GM21723 (cell line): Measurements from ENCODE around the gene BICDL1.
"Not testable (repeated sequence)": the region's sequence is repeated elsewhere in the genome, so short reads cannot be mapped to it uniquely, and the experiment has no call there.

Experiments used
- ATAC-seq: cut with Tn5 transposase; IDR thresholded peaks from one replicate; pipeline ENCODE4 v1.9.1; 2021; ENCODE audit warnings: mild to moderate bottlenecking, moderate library complexity; ENCODE audit not compliant: unreplicated experiment

The BICDL1 gene

GRCh38 chr12:120000556-120000955 is 11.5 kb downstream of the BICDL1 start:
- no peak for ATAC-seq

DNA sequence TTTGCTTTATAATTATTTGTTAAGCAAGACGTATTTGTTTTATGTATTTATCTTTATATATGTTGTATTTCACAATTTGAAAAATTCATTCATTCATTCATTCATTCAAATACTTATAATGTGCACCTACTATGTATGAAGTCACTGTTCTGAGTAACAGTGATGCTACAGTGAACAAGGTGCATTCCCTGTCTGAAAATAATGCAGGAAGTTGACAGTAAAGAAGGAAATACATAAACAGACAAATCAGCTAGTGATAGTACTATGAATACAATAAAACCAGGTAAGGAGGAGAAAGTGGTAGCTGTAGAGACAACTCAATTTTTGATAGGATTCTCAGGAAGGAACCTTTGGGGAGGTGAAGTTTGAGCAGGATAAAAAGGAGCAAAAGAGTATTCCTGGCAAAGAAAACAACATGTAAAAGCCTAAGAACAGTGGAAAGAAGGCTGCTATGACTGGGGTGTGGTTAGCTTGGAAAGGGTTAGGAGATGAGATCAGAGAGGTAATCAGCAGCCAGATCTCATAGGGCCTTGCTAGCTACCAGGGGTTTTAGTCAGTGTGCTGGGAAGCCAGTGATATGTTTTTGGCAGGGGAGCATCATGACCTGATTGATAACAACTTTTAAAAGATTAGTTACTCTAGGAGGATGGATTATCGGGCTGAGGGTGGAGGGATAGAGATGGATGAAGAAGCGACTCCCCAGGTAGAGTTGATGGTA is 17.4 kb downstream of the BICDL1 start:
- no peak for ATAC-seq

DNA sequence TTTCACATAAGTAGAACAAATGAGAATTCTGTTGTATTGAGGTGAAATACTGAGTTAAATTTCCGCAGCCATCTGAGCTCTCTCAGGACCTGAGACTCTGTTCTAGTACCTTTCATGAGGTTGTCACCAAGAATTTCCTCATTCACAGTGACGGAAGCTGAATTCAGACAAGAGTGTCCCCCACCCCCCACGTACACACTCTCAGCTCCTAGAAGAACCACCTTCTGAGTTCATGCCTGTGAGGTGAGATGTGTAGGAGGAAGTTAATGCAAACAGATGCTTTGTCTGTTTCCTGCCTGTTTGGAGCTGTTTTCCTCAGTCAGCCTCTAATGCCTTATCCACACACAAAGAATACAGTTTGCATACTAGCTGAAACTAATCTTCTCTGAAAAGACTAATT is 18.2 kb downstream of the BICDL1 start:
- no peak for ATAC-seq

DNA sequence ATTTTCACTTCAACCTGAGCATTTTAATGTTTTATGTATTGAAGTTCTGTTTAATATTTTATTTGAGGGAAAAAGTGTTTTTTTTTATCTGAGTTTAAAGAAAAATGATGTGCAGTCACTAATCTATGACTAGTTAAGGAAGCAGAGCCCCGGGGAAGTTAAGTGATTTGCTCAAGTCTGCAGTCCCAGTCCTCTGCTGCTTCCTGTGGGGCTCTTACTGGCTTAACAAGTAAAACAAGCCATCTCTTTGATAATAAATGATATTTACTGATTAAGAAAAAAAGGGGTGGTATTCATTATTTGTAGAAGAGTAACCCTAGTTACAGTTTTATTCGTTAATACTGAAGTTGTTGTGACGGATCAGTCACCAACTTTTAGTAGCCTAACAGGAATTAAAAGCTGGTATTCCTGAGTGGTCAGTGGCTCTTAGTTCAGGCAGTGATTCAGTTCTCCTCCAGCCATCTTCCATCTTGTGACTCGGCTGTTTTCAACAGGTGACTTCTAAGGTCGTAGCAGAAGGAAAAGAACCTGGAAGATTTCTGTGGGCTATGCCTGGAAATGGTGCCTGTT is 21.7 kb downstream of the BICDL1 start:
- ATAC-seq: no peak

- peak; percentile 77 for ATAC-seq
Measured at GRCh38 chr12:120012067-120012621, 23.1 kb downstream of the BICDL1 start.

- peak; percentile 69 for ATAC-seq
Measured at GRCh38 chr12:120013659-120014380, 24.8 kb downstream of the BICDL1 start.

- not testable (repeated sequence) for ATAC-seq
Measured at GRCh38 chr12:120014381-120014735, 25.3 kb downstream of the BICDL1 start.

GRCh38 chr12:120015313-120015712 is 26.3 kb downstream of the BICDL1 start:
- no peak for ATAC-seq

GRCh38 chr12:120016199-120016598 is 27.2 kb downstream of the BICDL1 start:
- ATAC-seq: not testable (repeated sequence)

DNA sequence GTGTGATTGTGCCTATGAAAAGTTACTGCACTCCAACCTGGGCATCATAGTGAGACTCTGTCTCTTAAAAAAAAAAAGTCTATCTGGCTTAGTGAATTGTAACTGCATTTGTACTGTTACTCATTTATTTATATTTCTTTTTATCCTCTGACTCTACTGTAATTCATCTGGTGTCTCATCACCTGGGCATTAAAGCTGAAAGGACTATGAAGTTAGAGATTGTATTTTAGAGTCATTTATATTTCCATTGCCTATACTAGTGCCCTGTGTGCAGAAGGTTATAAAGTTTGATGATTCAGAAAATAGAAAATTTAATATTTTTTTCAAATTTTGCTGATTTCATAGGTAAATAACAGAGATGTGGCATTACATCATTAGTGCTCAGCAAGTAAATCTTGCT is 30.2 kb downstream of the BICDL1 start:
- ATAC-seq: no peak

GRCh38 chr12:120019938-120020337 is 30.9 kb downstream of the BICDL1 start:
- ATAC-seq: no peak

GRCh38 chr12:120024193-120024592 is 35.2 kb downstream of the BICDL1 start:
- ATAC-seq: no peak

DNA sequence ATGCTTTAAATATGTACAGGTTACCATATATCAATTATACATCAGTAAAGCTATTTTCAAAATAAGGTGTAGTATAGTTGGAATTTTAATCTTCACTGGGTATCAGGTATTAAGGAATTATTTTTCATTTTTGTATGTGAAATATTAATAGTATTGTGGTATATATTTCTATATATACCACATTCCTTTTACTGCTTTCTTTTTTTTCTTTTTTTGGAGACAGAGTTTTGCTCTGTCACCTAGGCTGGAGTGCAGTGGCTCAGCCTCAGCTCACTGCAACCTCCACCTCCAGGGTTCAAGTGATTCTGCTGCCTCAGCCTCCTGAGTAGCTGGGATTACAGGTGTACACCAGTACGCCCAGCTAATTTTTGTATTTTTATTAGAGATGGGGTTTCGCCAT is 36.6 kb downstream of the BICDL1 start:
- ATAC-seq: no peak

DNA sequence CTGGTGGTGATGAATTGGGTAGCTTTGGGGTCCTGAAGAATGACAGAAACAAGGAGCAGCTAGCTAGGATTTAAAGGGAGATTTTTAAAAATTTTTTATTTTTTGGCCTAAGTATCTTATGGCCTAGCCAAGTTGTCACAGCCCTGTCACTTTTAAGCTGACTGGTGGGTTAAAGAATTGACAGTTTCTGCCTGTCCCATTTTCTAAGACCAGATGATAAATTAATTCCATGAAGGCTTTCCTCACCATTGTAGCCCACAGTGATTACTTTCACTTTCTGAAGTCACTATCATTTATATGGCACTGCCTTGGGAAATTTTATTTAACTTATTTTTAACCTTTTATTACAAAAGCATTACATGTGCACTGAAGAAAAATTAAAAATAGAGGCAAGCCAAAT is 43.2 kb downstream of the BICDL1 start:
- ATAC-seq: no peak

DNA sequence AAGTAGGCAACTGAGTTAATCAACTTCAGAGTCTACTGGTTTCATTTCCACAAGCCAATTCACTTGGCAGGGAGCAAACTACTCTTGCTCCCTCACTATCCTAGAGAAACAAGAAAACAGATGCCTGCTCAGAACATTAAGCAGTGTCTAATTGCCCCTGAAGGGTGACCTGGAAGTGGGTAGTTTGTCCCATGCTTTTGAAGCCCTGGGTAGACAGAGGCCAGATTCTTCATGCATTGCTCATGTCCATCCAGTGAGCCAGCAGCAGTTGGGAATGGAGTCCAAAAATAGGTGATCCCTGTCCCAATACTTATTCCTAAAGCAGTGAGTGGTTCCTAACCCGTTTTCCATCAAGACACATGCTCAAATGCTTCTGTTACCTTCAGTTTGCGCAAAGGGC is 48.8 kb downstream of the BICDL1 start:
- ATAC-seq: no peak

DNA sequence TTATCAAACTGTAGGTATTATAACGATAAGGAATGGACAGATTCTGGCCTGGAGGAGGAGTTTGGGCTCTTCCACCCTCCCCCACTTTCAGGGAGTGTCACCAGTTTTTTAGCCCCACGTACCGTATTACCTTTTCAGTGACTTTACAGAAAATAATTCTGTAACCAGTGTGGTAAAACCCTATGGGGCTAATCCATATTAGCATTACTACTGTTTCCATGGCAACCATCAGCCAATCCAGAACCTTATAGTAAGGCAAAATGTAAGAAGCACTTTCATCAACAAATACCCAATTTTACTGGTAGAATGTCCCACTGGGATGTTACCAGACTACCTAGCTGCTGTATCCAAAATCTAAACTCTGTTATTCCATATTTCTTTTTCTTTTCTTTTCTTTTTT is 50.7 kb downstream of the BICDL1 start:
- no peak for ATAC-seq

- no peak for ATAC-seq
Measured at GRCh38 chr12:120041386-120042231, 52.6 kb downstream of the BICDL1 start.

DNA sequence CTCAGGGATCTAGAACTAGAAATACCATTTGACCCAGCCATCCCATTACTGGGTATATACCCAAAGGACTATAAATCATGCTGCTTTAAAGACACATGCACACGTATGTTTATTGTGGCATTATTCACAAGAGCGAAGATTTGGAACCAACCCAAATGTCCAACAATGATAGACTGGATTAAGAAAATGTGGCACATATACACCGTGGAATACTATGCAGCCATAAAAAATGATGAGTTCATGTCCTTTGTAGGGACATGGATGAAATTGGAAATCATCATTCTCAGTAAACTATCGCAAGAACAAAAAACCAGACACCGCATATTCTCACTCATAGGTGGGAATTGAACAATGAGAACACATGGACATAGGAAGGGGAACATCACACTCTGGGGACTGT is 56.3 kb downstream of the BICDL1 start:
- not testable (repeated sequence) for ATAC-seq

DNA sequence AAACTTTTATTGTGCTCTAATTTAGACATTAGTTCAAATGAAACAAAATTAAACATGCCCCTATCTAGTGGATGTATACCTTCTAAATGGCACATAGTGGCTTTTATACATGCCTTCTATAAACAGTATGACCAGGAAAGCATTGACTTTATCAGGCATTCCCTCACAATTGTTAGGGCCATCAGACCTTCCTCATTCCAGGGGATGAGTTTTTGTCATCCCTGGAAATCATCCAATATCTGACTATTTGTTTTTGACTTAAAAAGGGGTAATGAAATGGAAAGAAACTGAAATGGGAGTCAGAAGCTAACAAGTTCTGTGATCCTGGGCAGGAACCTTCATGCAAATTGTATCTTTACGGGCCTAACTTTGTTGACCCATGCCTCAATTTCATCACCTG is 58.0 kb downstream of the BICDL1 start:
- no peak for ATAC-seq

- no peak for ATAC-seq
Measured at GRCh38 chr12:120048263-120048662, 59.2 kb downstream of the BICDL1 start.

DNA sequence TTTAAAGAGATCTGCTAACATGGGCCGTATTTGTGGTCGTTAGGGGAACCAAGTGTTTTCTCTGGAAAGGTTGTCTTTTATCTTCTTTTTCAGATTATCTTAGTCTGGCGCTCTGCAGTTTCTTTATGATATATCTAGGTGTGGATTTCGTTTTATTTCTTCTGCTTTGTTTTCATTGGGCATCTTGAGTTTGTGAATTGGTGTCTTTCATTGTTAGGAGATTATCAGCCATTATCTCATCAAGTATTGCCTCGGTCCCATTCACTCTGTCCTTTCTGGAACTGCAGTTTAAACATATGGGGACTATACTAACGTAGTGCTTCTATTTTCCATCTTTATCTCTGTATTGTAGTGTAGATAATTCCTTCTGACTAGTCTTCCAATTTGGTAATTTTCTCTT is 60.4 kb downstream of the BICDL1 start:
- no peak for ATAC-seq
